ENCODE measurements around the gene STK24. TPM values are rescaled to one million over a fixed set of nuclear protein-coding genes. Genes with fewer than 3 reads are reported as not detected.

The STK24 gene
- total RNA-seq, 1 donor from 2014 or later: 66.2 TPM

- no peak for DNase-seq
- Histone ChIP-seq H3K36me3 (peaks cover 26% of the 10 kb centered on the region), H3K27me3 (ENCODE audit: low read depth) (no peaks in the 10 kb centered on the region), H3K4me1 (no peaks in the 10 kb centered on the region), H3K4me3 (no peak overlapping the region), H3K9me3 (replicated peaks) (no peaks in the 10 kb centered on the region), H3K27ac (replicated peaks) (no peak overlapping the region)
- TF ChIP-seq CTCF (IDR thresholded peaks at IDR 0.05; ENCODE audit: borderline replicate concordance): no peak
- intact Hi-C loops (cut with micrococcal nuclease): no loop called here
Observed at GRCh38 chr13:98396071-98396710, 180.7 kb downstream of the STK24 start.

Other genes with a start within 250 kb of the STK24 start
- not detected for gene SLC15A1, start 175.6 kb upstream of the STK24 start, total RNA-seq

Data from left ventricle myocardium inferior (tissue), 1 donor.